Vagina (tissue), 2 donors: ENCODE data around the gene PEPD.

ENCODE experiments used
- POLR2A ChIP-seq, 2 donors: fragments of 450-650 bp; IDR thresholded peaks; one replicate each; pipeline ENCODE4 v1.6.1; 2017; ENCODE audit warnings: antibody characterized with exemption in 2 of 2, mild to moderate bottlenecking in 2 of 2, moderate library complexity in 2 of 2
- POLR2AphosphoS5 ChIP-seq, 2 donors: sonication (generic); formaldehyde crosslinking; IDR thresholded peaks; one replicate each; pipeline ENCODE4 v1.9.0; 2017; ENCODE audit warnings: antibody characterized with exemption in 2 of 2, mild to moderate bottlenecking in 2 of 2, low read depth in 1 of 2; ENCODE audit not compliant: insufficient read depth in 1 of 2
- TF ChIP-seq, protein P1 (sequence below), 3 experiments: fragments of 450-650 bp in 2 of 3; fragments of 200-600 bp in 1 of 3; sonication (generic) in 1 of 3; IDR thresholded peaks; one replicate each; pipeline ENCODE4 v1.5.1; 2017 to 2019; ENCODE audit warnings: antibody characterized with exemption in 3 of 3, mild to moderate bottlenecking in 2 of 3, moderate library complexity in 2 of 3

DNA sequence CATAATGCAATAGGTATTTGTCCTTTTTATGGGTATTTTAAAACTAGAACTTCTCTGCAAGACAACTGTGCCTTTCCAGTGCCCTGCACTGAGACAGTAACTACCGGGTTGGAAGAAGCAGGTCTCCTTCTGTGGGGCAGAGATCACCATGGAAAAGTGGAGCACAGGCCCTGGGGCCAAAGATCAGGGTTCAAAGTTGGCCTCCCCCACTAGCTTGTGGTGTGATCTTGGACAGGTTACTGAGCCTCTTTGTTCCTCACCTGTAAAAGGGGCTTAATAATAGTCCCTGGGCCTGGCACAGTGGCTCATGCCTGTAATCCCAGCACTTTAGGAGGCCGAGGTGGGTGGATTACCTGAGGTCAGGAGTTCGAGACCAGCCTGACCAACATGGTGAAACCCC, 79.8 kb downstream of the PEPD start:
- TF ChIP-seq POLR2A (IDR thresholded peaks at IDR 0.05) = no peak
- TF ChIP-seq, protein P1, sequence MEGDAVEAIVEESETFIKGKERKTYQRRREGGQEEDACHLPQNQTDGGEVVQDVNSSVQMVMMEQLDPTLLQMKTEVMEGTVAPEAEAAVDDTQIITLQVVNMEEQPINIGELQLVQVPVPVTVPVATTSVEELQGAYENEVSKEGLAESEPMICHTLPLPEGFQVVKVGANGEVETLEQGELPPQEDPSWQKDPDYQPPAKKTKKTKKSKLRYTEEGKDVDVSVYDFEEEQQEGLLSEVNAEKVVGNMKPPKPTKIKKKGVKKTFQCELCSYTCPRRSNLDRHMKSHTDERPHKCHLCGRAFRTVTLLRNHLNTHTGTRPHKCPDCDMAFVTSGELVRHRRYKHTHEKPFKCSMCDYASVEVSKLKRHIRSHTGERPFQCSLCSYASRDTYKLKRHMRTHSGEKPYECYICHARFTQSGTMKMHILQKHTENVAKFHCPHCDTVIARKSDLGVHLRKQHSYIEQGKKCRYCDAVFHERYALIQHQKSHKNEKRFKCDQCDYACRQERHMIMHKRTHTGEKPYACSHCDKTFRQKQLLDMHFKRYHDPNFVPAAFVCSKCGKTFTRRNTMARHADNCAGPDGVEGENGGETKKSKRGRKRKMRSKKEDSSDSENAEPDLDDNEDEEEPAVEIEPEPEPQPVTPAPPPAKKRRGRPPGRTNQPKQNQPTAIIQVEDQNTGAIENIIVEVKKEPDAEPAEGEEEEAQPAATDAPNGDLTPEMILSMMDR (IDR thresholded peaks at IDR 0.05) = no peak
- no peak for TF ChIP-seq POLR2AphosphoS5 (IDR thresholded peaks at IDR 0.05; ENCODE audit: insufficient read depth in 1 of 2, low read depth in 1 of 2)
